Measurements from ENCODE around the gene NXPH1.

GRCh38 chr7:8761731-8762130, 328.3 kb downstream of the NXPH1 start:
- TF ChIP-seq CTCF (IDR thresholded peaks at IDR 0.05) (no peak), POLR2A (IDR thresholded peaks at IDR 0.05) (no peak)

All from lower leg skin (tissue), 3 donors.